CD14-positive monocyte (primary cell): Measurements from ENCODE around the gene TLCD1. TPM values are rescaled to one million over a fixed set of nuclear protein-coding genes. Genes with fewer than 3 reads are reported as not detected.
A peak's percentile ranks its signal among the peaks of the same experiment; 100 is the strongest.

ENCODE experiments used
- DNase-seq, 3 donors: peaks; one replicate each; pipeline ENCODE4 v3.0.0-alpha.2; 2011 to 2022
- H2AFZ ChIP-seq: 2 replicates; pipeline ENCODE4 v1.6.0; 2012; ENCODE audit warnings: mild to moderate bottlenecking, low read depth, low read length, inconsistent platforms; ENCODE audit not compliant: insufficient read depth, poor library complexity, severe bottlenecking
- H3K27ac ChIP-seq, 2 donors: 1 replicate in 1 of 2; 2 replicates in 1 of 2; pipeline ENCODE4 v1.5.1; 2012 to 2013; ENCODE audit warnings: low read length in 2 of 2, control low read depth in 1 of 2, inconsistent platforms in 1 of 2, low read depth in 1 of 2, mild to moderate bottlenecking in 1 of 2
- H3K27me3 ChIP-seq, 2 donors: one replicate each; pipeline versions ENCODE4 v1.6.0 to v1.6.1; 2011 to 2013; ENCODE audit warnings: low read length in 2 of 2; ENCODE audit not compliant: control insufficient read depth in 2 of 2, insufficient read depth in 2 of 2
- H3K36me3 ChIP-seq, 2 donors: replicated peaks in 1 of 2; 1 replicate in 1 of 2; 2 replicates in 1 of 2; pipeline versions ENCODE4 v1.5.1 to v1.6.1; 2012 to 2013; ENCODE audit warnings: low read length in 2 of 2, control low read depth in 1 of 2, inconsistent platforms in 1 of 2, mild to moderate bottlenecking in 1 of 2; ENCODE audit not compliant: insufficient read depth in 2 of 2, control insufficient read depth in 1 of 2
- H3K4me1 ChIP-seq, 2 donors: 1 replicate in 1 of 2; 2 replicates in 1 of 2; pipeline versions ENCODE4 v1.5.1 to v1.6.1; 2012 to 2013; ENCODE audit warnings: low read length in 2 of 2, control low read depth in 1 of 2, inconsistent platforms in 1 of 2, mild to moderate bottlenecking in 1 of 2, moderate library complexity in 1 of 2; ENCODE audit not compliant: insufficient read depth in 2 of 2, control insufficient read depth in 1 of 2
- H3K4me2 ChIP-seq: replicated peaks from 2 replicates; pipeline ENCODE3; 2012; ENCODE audit warnings: low read length, moderate library complexity, mild to moderate bottlenecking; ENCODE audit not compliant: poor library complexity, severe bottlenecking; ENCODE audit errors: extremely low read depth
- H3K4me3 ChIP-seq, 3 experiments: fragments of 200-600 bp in 1 of 3; sonication (generic) in 1 of 3; replicated peaks in 1 of 3; 1 replicate in 2 of 3; 2 replicates in 1 of 3; pipeline ENCODE4 v1.5.1; 2011 to 2013; ENCODE audit warnings: low read length in 3 of 3, mild to moderate bottlenecking in 3 of 3, control low read depth in 2 of 3, low read depth in 2 of 3, inconsistent platforms in 1 of 3, moderate library complexity in 1 of 3
- H3K79me2 ChIP-seq: 2 replicates; pipeline ENCODE4 v1.6.0; 2012; ENCODE audit warnings: mild to moderate bottlenecking, control low read depth, inconsistent platforms, low read length, moderate library complexity; ENCODE audit not compliant: insufficient read depth
- H3K9ac ChIP-seq: 2 replicates; pipeline ENCODE4 v1.6.0; 2017; ENCODE audit warnings: low read length, mild to moderate bottlenecking; ENCODE audit not compliant: insufficient read depth, poor library complexity, severe bottlenecking
- H3K9me3 ChIP-seq, 2 donors: replicated peaks in 1 of 2; 1 replicate in 1 of 2; 2 replicates in 1 of 2; pipeline versions ENCODE4 v1.5.1 to v1.6.1; 2012 to 2013; ENCODE audit warnings: low read length in 2 of 2, control low read depth in 1 of 2; ENCODE audit not compliant: control insufficient read depth in 1 of 2, insufficient read depth in 1 of 2
- H4K20me1 ChIP-seq: 2 replicates; pipeline ENCODE4 v1.6.0; 2012; ENCODE audit warnings: mild to moderate bottlenecking, low read length, control low read depth, moderate library complexity; ENCODE audit not compliant: insufficient read depth
- H3K27ac Mint-ChIP-seq, 7 donors: one replicate each; pipeline ENCODE4 v1.8.0; 2020; ENCODE audit warnings: mild to moderate bottlenecking in 7 of 7, mixed read lengths in 7 of 7, moderate library complexity in 6 of 7, inconsistent platforms in 2 of 7
- H3K27me3 Mint-ChIP-seq, 3 donors: one replicate each; pipeline ENCODE4 v1.8.0; 2021 to 2022; ENCODE audit warnings: low read depth in 3 of 3, mild to moderate bottlenecking in 3 of 3, mixed read lengths in 3 of 3, moderate library complexity in 3 of 3, inconsistent platforms in 1 of 3
- H3K36me3 Mint-ChIP-seq, 2 donors: one replicate each; pipeline ENCODE4 v1.8.0; 2020; ENCODE audit warnings: mixed read lengths in 2 of 2, inconsistent platforms in 1 of 2, mild to moderate bottlenecking in 1 of 2
- H3K4me1 Mint-ChIP-seq: one replicate; pipeline ENCODE4 v1.8.0; 2020; ENCODE audit warnings: mild to moderate bottlenecking, mixed read lengths
- H3K4me3 Mint-ChIP-seq, 2 donors: one replicate each; pipeline ENCODE4 v1.8.0; 2020; ENCODE audit warnings: mild to moderate bottlenecking in 2 of 2, mixed read lengths in 2 of 2, moderate library complexity in 1 of 2
- H3K9me3 Mint-ChIP-seq, 7 donors: one replicate each; pipeline ENCODE4 v1.8.0; 2020 to 2022; ENCODE audit warnings: mixed read lengths in 7 of 7, mild to moderate bottlenecking in 6 of 7, moderate library complexity in 6 of 7, inconsistent platforms in 2 of 7
- WGBS: methylation state at CpG from one replicate; pipeline ENCODE4 v1.1.5; 2013; ENCODE audit warnings: missing lambda C conversion rate; ENCODE audit not compliant: insufficient coverage; 5-methylcytosine and 5-hydroxymethylcytosine counted together
- intact Hi-C, 2 donors: fragments of 100-400 bp; cut with micrococcal nuclease; formaldehyde crosslinking; loops; one replicate each; pipeline versions ENCODE4 v1.15.0 to v1.15.1; 2023
- polyA plus RNA-seq, 3 donors: library from polyadenylated mRNA; depleted of rRNA in 1 of 3; unstranded in 2 of 3; stranded (reverse) in 1 of 3; fragments of 300-500 nt in 2 of 3; fragments of >200 nt in 1 of 3; fragmentation: Illumina TruSeq in 2 of 3; gene quantifications; 1 replicate in 2 of 3; 2 replicates in 1 of 3; pipeline ENCODE4 v1.2.3, GENCODE V29; 2012 to 2021
- TF ChIP-seq, protein P1 (sequence below): fragments of 200-600 bp; IDR thresholded peaks from one replicate; pipeline ENCODE4 v1.8.0; 2022; ENCODE audit warnings: antibody characterized with exemption, mild to moderate bottlenecking

The TLCD1 gene
- polyA plus RNA-seq, 3 donors = 0.79 TPM; not detected in 2

DNA sequence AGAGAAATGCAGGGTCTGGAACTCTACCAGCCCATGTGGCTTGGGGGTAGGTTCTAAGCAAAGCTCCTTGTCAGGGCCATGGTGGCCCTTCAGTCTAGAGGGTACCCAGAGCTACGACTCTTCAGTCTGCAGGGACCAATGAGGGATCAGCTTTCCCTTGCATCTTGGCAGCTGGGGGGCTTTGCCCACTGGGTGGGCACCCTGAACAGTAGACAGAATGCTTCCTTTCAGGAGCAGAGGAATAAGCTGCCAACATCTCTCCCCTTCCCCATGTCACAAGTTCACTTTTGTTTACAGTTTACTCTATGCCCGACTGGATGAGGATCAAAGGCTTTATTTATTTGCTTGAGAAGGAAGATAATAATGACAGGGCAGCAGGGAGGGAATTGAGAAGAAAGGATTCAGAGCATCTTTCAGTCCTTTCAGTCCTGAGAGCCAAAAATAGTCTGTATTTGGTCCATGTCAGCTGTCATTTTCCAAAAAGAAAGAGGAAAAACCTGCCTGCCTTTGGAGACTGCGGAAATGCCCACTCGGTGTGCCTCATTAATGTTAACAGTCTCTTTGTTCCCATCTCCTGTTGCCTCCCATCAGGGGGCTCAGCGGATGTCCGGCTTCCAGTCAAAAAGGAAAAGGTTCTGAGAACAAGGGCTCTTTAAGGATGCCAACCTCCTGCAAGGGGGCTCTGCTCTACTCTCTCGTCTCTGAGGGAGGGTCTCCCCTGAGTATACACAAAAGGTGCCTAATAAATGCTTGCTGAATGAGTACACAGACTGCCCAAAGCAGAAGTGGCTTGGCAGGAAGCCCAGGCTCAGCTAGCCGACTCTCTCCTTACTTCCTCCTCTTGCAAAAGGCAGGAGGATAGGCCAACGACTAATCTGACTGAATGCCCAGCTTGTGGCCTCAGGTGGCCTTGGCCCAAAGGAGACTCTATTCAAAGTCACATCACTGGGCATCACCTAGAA, 34.8 kb upstream of the TLCD1 start:
- Histone ChIP-seq H3K36me3 (peaks cover 27 to 46% of the 10 kb centered on the region in 2 donors), H3K79me2 (peaks cover 5% of the 10 kb centered on the region), H3K27ac (peak overlapping the region; percentile 10)

DNA sequence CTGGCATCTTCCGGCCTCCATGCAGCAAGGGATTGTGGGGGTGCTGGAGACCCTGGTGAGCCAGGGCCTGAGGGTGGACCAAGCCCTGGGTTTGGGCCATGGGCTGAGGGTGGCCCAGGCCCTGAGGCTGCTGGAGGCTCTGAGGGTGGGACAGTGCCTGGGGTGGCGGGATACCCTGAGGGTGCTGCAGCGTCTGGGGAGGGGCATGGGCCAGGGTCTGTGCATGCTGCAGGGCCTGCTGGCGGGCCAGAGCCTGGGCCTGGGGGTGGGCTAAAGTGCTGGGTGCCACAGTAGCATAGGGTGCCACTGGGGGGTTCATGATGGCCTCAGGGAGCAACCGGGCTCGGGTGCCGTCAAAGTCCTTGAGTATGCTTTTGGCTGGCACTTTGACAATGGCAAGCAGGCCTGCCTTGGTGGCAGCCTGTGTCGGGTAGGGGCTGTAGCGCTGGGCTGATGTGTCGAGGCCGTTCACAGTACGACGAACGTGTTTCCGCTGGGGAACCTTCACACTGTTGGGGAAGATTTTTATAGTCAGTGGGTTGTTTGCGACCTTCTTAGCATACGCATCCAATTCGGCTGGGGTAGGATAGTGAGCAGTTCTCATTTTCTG, 33.3 kb upstream of the TLCD1 start:
- 98% methylated on average over 16 of the region's 18 CpGs for WGBS
- intact Hi-C loops = no loop called here
- peaks cover 30 to 39% of the 10 kb centered on the region in 2 donors for H3K36me3 Mint-ChIP-seq

More for the DNA sequence above, 34.8 kb upstream of the TLCD1 start:
- no peak overlapping the region for H3K9ac ChIP-seq
- H2AFZ ChIP-seq = no peak overlapping the region
- H4K20me1 ChIP-seq = peaks cover 7% of the 10 kb centered on the region
- TF ChIP-seq, protein P1, sequence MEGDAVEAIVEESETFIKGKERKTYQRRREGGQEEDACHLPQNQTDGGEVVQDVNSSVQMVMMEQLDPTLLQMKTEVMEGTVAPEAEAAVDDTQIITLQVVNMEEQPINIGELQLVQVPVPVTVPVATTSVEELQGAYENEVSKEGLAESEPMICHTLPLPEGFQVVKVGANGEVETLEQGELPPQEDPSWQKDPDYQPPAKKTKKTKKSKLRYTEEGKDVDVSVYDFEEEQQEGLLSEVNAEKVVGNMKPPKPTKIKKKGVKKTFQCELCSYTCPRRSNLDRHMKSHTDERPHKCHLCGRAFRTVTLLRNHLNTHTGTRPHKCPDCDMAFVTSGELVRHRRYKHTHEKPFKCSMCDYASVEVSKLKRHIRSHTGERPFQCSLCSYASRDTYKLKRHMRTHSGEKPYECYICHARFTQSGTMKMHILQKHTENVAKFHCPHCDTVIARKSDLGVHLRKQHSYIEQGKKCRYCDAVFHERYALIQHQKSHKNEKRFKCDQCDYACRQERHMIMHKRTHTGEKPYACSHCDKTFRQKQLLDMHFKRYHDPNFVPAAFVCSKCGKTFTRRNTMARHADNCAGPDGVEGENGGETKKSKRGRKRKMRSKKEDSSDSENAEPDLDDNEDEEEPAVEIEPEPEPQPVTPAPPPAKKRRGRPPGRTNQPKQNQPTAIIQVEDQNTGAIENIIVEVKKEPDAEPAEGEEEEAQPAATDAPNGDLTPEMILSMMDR = no peak
- Mint-ChIP-seq H3K9me3 (no peaks in the 10 kb centered on the region), H3K27ac (peak overlapping the region in 6 of 7 donors; percentile 40 to 83 (median 66)), H3K4me1 (peaks cover 25% of the 10 kb centered on the region), H3K27me3 (no peaks in the 10 kb centered on the region), H3K36me3 (peaks cover 34 to 45% of the 10 kb centered on the region in 2 donors), H3K4me3 (no peak overlapping the region)
- WGBS = 75% methylated on average over 4 of the region's 9 CpGs
- no peak overlapping the region for H3K4me3 ChIP-seq
- no peaks in the 10 kb centered on the region for H3K27me3 ChIP-seq
- intact Hi-C loops = loop anchor here (10.0 kb wide), 3 partner anchors 74 to 354 kb away; partner anchors contain the start of gene ERAL1 (in 1 of the 2)
- DNase-seq = peak; percentile 56 to 79 (median 76)
- H3K4me2 ChIP-seq = no peak overlapping the region
- no peaks in the 10 kb centered on the region for H3K9me3 ChIP-seq
- peaks cover 15 to 16% of the 10 kb centered on the region in 2 donors for H3K4me1 ChIP-seq

More for the DNA sequence above, 33.3 kb upstream of the TLCD1 start:
- H3K27ac Mint-ChIP-seq = peak overlapping the region in 1 of 7 donors; percentile 51
- Histone ChIP-seq H3K79me2 (peaks cover 5% of the 10 kb centered on the region), H2AFZ (no peak overlapping the region), H3K9ac (no peak overlapping the region), H3K4me1 (peaks cover 15 to 16% of the 10 kb centered on the region in 2 donors), H3K9me3 (no peaks in the 10 kb centered on the region), H3K27me3 (no peaks in the 10 kb centered on the region), H4K20me1 (peaks cover 7% of the 10 kb centered on the region), H3K27ac (no peak overlapping the region), H3K36me3 (peaks cover 18 to 35% of the 10 kb centered on the region in 2 donors), H3K4me3 (no peak overlapping the region), H3K4me2 (no peak overlapping the region)
- H3K27me3 Mint-ChIP-seq = peaks cover 0 to 4% (median 0%) of the 10 kb centered on the region in 3 donors
- TF ChIP-seq, protein P1 = no peak
- H3K9me3 Mint-ChIP-seq = no peaks in the 10 kb centered on the region
- no peak overlapping the region for H3K4me3 Mint-ChIP-seq
- DNase-seq = no peak
- H3K4me1 Mint-ChIP-seq = peaks cover 25% of the 10 kb centered on the region
